Hematopoietic multipotent progenitor cell (in vitro differentiated cells): ENCODE data around the gene SHISA9. TPM values are rescaled to one million over a fixed set of nuclear protein-coding genes. Genes with fewer than 3 reads are reported as not detected.
"Not testable (repeated sequence)": the region's sequence is repeated elsewhere in the genome, so short reads cannot be mapped to it uniquely, and the experiment has no call there.

Source experiments
- DNase-seq, 3 donors: peaks; one replicate each; pipeline ENCODE4 v3.0.0-alpha.2; 2011 to 2015; ENCODE audit warnings: low read depth in 2 of 3, low spot score in 2 of 3
- total RNA-seq: library from RNA; depleted of rRNA; stranded (reverse); fragments of >200 nt; gene quantifications from one replicate; pipeline ENCODE4 v1.2.3, GENCODE V29; 2012

SHISA9 gene
- total RNA-seq, 1 donor: under 0.01 TPM

DNA sequence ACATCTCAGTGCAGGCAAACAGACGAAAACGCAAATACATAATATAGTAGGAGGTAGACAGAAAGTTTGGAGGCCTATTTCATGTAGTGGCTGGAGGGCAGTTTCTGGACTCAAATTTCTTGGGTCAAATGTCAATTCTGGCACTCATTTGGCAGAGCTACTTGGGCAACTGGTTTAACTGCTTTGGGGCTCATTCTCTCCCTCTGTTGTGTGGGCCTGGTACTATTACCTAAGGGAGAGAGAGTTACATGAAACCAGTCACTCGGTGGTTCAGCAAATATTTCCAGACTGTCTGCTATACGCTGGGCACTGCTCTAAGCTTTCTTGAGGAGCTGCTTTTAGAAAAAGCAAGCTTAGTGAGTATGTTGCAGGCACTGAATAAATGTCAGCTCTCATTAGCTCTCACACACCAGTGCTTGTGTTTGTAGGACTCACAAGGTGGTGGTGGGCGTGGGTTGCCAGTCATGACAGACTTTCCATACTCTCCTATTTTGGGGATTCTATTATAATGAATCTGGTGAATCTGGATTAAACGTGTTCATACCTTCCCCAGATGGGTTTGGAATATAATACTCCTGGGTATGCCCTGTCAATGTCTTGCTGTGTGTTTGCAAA lies 1.8 kb upstream of the SHISA9 start:
- DNase-seq: no peak

DNA sequence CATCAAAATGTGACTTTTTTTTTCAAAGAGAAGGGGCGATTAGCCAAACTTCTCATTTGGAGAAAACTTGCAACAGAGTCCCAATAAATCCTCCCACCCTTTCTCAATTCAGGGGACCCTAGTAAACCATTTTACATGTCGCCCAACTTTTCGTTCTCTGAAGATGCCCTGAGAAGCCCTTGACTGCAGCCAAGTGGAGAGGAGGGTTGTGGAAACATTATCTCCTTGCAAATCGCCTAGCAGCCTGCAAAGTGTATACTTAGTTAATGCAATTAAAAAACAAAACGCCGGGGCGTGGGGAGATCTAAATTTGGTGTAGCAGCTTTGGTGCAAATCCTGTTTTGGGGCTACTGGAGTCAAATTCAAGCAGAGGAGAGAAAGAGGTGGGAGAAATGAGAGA lies 1.2 kb upstream of the SHISA9 start:
- DNase-seq: no peak

DNA sequence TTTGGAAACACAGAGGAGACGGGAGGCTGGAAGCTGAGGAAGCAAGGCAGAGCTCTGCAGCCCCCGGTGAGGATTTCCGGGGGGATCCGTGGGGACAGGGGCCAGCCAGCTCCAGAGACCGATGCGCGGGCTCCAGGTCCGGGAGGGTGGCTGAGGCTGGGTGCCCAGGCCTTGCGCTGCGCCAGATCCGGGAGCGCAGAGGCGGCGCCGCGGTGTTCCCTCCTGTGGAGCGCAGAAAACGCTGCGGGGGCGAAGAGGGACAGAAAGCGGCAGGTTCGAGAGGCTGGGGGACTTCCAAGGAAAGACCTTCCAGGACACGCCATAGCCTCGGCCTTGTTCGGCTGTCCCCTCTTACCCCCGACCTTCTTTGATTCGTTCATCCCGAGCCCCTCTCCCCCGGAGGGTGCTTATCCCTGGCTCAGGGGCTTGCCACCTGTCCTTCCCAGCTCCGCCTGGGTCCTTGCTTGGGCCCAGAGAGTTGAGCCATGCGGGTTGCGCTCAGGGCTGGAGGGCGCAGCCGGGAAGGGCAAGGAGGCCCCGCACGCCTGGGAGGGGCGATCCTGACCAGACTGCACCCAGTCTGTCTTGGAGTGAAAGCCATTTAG lies 697 bp upstream of the SHISA9 start:
- no peak for DNase-seq

DNA sequence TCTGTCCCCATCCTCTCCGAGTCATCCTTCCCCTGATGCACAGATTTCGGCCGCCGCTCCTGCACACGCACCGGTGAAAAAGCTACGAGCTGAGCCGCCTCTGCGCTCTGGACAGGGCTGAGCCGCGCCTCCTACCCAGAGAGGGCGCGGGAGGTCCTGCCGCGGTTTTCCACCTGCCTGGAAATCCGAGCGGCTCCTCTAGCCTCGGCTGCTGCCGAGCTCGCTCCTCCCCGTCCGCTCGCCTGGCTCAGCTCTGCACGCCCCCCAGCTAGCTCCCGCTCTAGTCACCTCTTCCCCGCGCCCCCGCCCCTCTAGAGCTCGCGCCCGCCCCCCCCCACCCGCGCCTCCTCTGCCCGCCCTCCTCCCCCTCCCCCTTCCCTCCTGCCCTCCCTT lies 198 bp upstream of the SHISA9 start:
- DNase-seq: no peak

DNA sequence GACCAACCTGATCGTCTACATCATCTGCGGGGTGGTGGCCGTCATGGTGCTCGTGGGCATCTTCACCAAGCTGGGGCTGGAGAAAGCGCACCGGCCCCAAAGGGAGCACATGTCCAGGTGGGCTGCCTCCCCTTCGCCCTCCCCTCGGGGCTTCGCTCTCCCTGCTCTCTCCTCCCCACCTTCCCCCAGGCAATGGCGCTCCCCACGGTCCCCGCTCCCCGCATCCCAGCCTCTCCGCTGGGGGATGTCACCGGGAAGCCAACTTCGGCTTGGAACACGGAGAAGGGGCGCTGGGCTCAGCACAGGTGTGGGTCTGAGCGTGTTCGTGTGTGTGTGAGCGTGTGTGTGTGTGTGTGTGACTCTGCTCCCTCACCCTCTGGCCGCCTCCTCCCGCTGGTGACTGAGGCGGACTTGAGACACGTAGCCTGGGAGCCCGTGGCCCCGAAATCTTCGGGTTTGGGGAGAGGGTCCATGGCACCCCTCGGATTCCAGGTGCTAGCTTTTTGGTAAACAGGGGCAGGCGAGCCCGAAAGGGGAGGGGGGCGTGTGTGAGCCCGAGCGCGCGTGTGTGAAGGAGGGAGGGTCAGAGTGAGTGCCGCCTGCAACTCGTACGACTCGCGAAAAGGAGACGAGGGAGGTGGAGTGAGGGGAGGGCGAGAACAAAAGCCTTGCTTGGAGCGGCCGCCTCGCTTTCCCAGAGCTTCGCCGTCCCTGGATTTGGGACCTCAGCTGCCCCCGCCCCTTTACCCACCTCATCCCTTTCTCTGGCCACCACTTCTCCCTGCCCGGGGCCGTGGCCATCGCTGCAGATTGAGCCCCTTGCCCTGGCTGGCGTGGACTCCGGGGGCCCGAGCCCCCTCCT lies 1.3 kb downstream of the SHISA9 start:
- no peak for DNase-seq

DNA sequence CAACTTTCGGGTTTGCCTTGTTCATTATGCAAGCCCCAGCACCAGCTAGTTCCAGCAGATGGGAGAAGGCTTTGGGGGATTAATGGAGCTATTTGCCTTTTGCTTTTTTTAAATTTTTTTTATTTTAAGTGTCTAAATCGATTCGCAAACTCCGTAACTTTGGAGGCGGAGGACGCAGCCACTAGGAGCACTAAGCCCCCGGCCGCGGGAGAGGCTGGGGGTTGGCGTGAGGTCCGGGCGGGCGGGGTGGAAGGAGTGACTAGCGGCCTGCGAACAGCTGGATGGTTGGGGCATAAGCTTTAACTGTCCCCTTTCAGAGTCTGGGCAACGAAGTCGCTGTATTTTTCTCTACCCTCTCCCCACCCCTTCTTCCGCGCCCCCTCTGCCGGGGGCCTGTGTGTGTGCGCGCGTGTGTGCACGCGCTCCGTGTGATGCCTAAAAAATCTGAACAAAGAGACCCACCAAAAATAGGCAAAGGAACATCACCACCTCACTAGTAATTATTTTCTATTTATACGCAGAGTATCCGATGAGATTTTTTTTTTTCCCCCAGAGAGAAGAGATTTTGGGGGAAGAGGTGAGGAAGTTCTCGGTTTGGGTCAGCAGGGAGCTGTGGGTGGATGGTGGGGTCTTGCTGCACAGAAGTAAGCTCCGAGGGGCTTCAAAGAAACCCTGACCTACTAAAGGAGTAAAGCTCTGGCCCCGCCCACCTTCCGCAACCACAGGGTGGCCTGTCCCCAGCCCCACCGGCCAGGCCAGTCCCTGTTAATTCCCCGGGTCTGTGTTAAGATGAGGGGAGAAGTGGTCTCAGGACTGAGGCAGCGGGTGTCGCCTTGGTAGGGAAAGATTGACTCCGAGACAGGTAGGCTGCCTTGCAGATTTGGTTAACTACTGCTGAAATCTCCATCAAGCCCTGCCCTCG lies 2.3 kb downstream of the SHISA9 start:
- no peak for DNase-seq

DNA sequence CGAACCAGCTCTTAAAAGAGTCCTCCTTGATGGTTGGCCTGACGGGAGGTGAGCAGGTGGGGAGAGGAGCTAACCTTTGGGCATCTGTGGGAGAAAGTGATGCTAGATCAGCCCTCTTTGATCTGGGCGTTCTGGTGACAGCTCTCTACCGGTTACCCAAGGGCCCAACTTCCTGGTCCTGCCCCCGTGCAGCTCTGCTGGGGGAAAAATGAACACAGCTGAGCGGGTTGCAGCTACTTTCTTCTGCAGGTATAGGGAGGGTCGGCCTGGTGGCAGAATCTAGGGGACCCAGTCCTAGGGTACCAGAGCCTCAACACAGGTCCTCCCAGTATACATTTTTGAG lies 2.9 kb downstream of the SHISA9 start:
- no peak for DNase-seq

DNA sequence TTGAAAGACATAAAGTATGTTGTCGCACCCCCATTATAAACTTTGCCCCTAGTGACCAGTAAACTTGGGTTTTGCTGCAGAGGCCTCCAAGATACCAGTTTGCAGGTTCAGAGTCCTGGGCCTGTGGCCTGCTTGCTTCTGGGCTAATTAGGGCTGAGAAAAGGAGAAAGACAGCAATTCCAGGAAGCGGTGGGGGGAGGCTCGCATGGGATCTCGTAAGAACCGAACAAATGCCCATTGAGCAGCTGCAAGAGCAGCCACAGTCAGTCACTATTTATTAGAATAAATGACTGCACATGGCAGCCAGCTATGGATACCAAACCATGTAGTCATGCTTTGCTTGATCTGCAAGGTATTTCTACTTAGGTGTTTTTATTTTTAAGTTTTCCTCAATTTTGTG lies 4.9 kb downstream of the SHISA9 start:
- no peak for DNase-seq

DNA sequence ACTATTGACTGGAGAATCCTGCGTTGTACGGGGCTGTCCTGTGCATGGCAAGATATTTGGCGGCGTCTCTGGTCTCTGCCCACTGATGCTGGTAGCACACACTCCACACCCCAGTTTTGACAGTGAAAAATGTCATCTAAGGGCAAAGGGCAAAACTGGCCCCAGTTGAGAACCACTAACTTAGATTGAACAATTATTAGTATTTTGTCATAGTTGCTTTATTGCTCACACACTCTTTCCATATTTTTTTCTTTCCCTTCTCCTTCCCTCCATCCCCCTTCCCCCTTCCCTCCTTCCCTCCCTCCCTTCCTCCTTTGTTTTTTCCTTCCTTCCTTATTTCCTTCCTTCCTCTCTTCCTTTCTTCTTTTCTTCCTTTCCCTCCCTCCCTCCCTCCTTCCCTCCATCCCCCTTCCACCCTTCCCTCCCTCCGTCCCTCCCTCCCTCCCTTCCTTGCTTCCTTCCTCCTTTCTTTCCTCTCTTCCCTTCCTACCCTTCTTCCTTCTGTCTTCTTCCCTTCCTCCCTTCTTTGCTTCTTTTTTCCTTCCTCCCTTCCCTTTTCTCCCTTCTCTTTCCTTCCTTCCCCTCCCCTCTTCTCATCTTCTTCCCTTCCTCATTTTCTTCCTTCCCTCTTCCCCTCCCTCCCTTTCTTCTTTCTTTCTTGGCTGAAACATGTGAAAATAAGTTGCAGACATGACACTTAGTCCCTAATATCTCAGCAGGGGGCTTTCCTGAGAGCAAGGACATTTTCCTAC lies 5.5 kb downstream of the SHISA9 start:
- no peak for DNase-seq

DNA sequence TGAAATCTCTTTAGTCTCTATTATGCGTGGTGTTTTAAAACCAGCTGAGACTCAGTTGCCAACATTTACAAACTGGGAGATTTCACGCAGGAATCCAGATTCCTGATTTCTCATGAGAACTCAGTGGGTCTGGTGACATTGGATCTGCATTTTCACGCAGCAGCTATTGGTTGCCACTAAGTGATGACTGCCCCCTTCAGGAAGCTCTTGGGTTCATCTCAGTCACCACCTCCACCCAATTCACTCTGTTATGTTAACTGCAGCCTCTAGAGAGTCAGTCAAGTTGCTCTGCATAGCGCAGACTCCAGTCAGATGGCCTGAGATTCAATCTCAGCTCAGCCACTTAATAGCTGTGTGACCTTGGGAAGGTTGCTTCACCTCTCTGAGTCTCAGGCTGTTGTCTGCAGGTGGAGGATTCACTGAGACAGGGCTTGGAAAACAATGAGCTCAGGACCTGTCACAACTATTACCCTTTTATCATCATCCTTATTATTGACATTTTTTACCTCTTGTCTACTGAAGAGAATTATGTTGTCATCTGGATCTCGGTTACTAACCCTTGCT lies 6.4 kb downstream of the SHISA9 start:
- DNase-seq: no peak

DNA sequence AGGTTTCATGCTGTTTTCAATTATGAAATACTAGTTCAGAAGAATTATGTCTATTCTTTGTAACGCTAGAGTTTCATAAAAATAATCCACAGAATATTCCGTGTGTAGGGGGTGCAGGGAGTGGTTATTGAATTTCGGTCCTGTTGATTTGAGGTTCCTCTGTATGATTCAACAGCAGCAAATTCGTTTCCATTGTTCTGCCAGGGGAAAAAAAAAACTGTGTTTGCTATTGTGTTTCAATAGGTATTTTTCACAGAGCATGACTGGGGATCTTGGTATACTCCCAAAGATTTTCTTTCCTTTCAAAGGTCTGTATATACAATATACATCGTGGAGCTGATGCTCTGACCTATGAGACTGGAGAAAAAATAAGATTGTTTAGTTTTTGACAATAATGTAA lies 15.8 kb downstream of the SHISA9 start:
- no peak for DNase-seq

DNA sequence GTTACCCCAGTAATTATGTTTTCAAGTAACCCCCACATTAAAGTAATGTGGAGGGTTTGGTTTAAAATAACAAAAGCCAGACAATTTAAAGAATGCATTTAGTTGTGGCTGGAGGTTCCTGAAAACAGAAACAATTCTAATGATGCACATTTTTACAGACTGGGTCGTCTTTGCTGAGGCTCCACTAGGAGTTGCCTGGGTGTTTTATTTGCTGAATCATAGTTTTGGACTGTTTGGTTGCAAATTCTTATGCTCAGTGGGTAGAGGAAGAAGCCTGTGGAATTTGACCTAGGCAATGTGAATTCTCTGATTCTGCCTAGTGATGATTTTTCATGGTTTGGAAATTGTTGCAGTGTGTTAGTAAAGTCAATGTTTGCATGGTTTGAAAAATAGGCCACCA lies 16.3 kb downstream of the SHISA9 start:
- no peak for DNase-seq

DNA sequence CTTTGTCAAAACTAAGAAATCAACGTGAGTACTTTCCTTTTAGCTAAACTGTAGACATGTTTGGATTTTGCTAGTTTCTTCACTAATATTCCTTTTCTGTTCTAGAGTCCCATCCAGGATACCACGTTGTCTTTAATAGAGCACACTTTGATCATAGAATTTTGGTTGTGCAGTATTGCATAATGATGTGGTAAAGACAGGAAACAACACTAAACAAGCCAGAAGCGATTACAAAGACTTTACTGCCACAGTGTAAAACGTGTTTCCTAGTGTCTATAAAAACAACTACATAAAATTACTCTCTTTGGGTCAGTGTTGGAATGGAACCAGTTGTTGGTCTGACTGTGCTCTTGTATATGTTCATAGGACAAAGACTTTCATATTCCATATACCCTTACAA lies 19.3 kb downstream of the SHISA9 start:
- DNase-seq: no peak

DNA sequence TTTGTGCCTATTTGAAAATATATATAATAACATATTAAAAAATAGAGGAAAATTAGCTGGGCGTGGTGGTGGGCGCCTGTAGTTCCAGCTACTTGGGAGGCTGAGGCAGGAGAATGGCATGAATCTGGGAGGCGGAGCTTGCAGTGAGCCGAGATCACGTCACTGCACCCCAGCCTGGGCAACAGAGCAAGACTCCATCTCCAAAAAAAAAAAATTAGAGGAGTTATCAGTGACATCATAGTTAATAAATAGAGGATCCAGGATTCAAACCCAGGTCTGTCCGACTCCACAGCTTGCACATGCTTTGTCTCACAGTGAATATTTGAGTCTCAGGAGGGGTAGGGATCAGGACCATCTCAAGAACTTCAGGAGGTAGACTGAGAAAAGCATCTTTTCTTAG lies 22.2 kb downstream of the SHISA9 start:
- DNase-seq: not testable (repeated sequence)

DNA sequence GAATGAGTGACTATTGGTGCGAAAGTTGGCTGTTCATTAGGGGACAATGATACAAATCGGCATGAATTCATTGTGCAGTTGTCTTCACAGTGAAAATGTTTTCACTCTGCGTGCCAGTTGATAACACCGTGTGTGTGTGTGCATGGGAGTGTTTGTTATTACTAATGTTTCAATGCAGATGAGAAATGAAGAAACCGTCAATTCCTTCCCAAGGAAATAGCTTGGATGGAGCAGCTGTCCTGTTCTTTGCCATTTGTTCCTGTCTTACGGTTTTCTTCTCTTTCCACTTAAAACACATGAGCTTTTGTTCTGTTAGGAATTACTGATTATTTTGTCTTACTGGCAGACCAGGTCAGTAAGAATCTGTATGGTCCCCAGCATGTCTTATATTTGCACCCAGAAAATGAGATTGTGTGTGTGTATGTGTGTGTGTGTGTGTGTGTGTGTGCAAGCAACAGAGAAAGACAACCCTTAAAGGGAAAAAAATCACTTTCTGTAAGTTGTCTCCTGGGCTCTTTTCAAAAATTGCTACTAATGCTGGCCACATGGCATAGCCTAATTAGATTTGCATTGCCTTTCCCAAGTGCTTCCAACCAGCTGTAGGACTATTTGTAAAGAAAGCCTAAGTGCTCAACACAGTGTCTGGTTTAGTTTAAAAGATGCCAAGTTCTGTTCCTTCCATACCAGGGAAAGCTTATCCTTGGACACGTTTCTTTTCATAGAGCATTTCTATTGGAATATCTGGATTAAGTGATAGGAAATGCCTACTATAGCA lies 23.8 kb downstream of the SHISA9 start:
- no peak for DNase-seq

DNA sequence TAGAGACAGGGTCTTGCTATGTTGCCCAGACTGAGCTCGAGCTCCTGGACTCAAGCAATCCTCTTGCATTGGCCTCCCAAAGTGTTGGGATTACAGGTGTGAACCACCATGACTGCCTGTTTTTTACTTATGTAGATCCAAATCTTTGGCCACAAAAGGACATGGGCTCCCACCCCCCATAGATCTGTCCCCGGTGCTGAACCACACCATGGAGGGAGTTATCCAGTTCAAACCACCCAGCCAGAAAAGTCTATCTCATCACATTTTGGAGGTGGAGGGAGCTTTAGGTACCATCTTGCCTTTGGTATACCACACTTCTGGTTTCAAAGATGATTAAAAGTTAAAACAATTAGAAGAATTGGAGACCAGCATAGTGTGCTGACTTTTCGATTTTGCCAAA lies 26.2 kb downstream of the SHISA9 start:
- no peak for DNase-seq

DNA sequence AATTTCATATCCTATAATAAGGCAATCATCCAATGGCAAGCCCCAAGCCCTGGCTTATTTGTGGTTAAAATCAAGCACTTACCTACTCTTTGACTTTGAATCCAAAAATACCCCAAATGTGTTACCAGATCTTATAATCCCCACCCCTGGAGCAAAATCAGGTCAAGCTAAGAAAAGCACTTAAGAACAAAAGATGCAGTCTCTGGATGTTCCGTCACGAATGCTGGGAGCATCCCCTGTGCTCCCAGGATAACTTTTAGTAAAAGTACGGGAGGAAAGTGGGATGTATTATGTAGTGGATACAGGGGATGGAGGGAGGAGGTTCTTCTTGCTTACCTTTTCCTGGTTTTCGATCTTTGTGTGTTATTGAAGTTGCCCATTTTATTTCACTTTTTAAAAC lies 29.5 kb downstream of the SHISA9 start:
- DNase-seq: no peak

DNA sequence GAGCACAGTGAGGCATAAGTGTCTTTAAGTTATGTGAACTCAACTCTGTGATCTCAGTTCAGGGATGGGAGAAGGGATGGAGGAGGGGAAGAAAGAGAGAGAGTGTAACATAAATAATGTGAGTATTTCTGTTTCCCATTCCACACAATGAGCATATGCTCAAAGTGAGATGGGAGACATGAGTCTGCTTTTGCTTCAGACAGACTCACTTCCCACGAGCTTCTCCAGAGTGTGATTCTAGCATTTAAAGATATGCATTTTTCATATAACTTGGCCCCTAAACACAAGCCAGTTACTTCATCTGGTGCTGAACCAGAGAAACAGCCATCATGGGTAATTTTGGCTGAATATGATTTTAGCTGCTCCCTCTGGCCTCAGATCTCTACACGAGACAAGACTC lies 35.0 kb downstream of the SHISA9 start:
- DNase-seq: no peak

DNA sequence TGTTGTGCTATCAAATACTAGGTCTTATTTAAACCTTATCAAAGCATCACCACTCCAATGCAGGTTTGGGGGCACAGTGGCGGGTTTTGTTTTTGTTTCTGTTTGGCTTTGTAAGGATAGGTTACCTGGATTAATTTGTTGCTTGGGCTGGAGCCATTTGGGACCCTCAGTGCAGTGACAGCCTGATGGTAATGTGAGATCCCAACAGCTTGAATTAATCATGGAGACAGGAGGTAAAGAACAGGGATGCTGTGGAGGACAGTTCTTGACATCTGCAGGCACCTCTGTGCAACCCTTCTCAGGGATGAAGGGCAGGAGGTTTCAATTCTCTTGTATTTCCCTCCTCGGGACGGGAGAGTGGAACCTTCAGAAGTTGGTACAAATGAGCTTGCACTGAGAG lies 40.5 kb downstream of the SHISA9 start:
- DNase-seq: no peak
